DND-41 (cell line): ENCODE measurements around the gene PELI2.

ENCODE experiments used
- CTCF ChIP-seq: IDR thresholded peaks from 2 replicates; pipeline ENCODE4 v1.5.1; 2012; ENCODE audit warnings: borderline replicate concordance, low read length, moderate library complexity, mild to moderate bottlenecking; ENCODE audit not compliant: poor library complexity, severe bottlenecking; ENCODE audit errors: extremely low read depth
- EZH2 ChIP-seq: IDR thresholded peaks from 3 replicates; pipeline ENCODE4 v1.6.1; 2012; ENCODE audit warnings: borderline replicate concordance, low read depth, mild to moderate bottlenecking, moderate library complexity, low read length, inconsistent platforms; ENCODE audit not compliant: severe bottlenecking

- no peak for TF ChIP-seq CTCF
- TF ChIP-seq EZH2: no peak
Measured at GRCh38 chr14:56212521-56212920, 94.3 kb downstream of the PELI2 start.
